ENCODE measurements around the gene ARHGAP6. TPM values are rescaled to one million over a fixed set of nuclear protein-coding genes. Genes with fewer than 3 reads are reported as not detected.

ARHGAP6 gene
- total RNA-seq, 1 experiment from 2014 or later, result 0.07 TPM

- Histone ChIP-seq H2BK20ac (ENCODE audit: low read depth, low read length, poor library complexity, severe bottlenecking) (no peak overlapping the region), H3K23me2 (ENCODE audit: insufficient read length, low read depth, low read length, poor library complexity, severe bottlenecking) (no peaks in the 10 kb centered on the region), H3K4ac (ENCODE audit: low read depth, low read length) (no peak overlapping the region), H3K79me1 (ENCODE audit: insufficient read depth, low read depth, low read length, poor library complexity, severe bottlenecking) (no peaks in the 10 kb centered on the region), H2BK15ac (ENCODE audit: low read depth, low read length) (no peak overlapping the region), H4K20me1 (ENCODE audit: control insufficient read depth, insufficient read depth, insufficient read length) (no peaks in the 10 kb centered on the region), H2BK5ac (ENCODE audit: insufficient read length, low read length) (no peak overlapping the region), H3K14ac (ENCODE audit: insufficient read depth, low read length) (no peak overlapping the region), H3K9ac (ENCODE audit: extremely low read depth, insufficient read length, low read length) (no peak overlapping the region), H3T11ph (ENCODE audit: low read length) (no peak overlapping the region), H4K91ac (ENCODE audit: insufficient read length, low read depth, low read length) (no peak overlapping the region), H2AK5ac (ENCODE audit: insufficient read length, low read length) (no peak overlapping the region), H3K79me2 (ENCODE audit: insufficient read depth, low read length) (no peaks in the 10 kb centered on the region), H2BK120ac (ENCODE audit: low read depth, low read length, poor library complexity, severe bottlenecking) (no peak overlapping the region), H2BK12ac (ENCODE audit: insufficient read length, low read depth, low read length) (no peak overlapping the region), H4K8ac (replicated peaks; ENCODE audit: insufficient read length, low read depth, low read length) (no peak overlapping the region), H3K23ac (ENCODE audit: insufficient read length, low read depth, low read length) (no peak overlapping the region), H3K9me3 (ENCODE audit: control insufficient read depth, low read depth, low read length) (peaks cover 10% of the 10 kb centered on the region), H3K4me2 (ENCODE audit: insufficient read depth, insufficient read length, low read length) (no peak overlapping the region), H3K27ac (ENCODE audit: insufficient read length, low read depth, low read length) (no peak overlapping the region), H3K27me3 (ENCODE audit: insufficient read depth, low read length) (peaks cover 10% of the 10 kb centered on the region; the same call in 1 of the 2 replicates), H4K5ac (ENCODE audit: insufficient read length, low read depth, low read length) (no peak overlapping the region), H3K18ac (ENCODE audit: insufficient read length, low read depth, low read length) (no peak overlapping the region), H2AFZ (ENCODE audit: low read length) (no peak overlapping the region), H3K4me1 (ENCODE audit: insufficient read depth, low read length) (no peaks in the 10 kb centered on the region), H3K56ac (ENCODE audit: insufficient read length, low read depth, low read length) (no peak overlapping the region)
- Mint-ChIP-seq H3K27me3 (ENCODE audit: low read depth) (peaks cover 34% of the 10 kb centered on the region), H3K9me3 (peaks cover 55 to 62% of the 10 kb centered on the region in 2 experiments), H3K4me3 (no peak overlapping the region), H3K4me1 (no peaks in the 10 kb centered on the region), H3K36me3 (ENCODE audit: insufficient read depth in 1 of 3, low read depth in 3 of 3) (peaks cover 0 to 9% (median 6%) of the 10 kb centered on the region in 3 experiments; a peak in 4 of 7 replicates), H3K27ac (no peak overlapping the region)
- TF ChIP-seq CTCF (conservative IDR thresholded peaks at IDR 0.05), result no peak
- no peak for DNase-seq
- WGBS (ENCODE audit: extremely low coverage, insufficient read length, low lambda C conversion rate), result no CpG with 5 or more reads among the region's 7 CpGs
Measured at GRCh38 chrX:11424903-11425674, 240.6 kb downstream of the ARHGAP6 start.

Measured in H9 (cell line).